22Rv1 (cell line): ENCODE results near the gene PCDHA6.
"Not testable (repeated sequence)": the region's sequence is repeated elsewhere in the genome, so short reads cannot be mapped to it uniquely, and the experiment has no call there.

ENCODE experiments used
- H3K27ac ChIP-seq: fragments of 450-650 bp; 2 replicates; pipeline ENCODE4 v1.5.1; 2017
- CTCF ChIP-seq: fragments of 450-650 bp; IDR thresholded peaks from 2 replicates; pipeline ENCODE4 v1.5.1; 2017; ENCODE audit warnings: mild to moderate bottlenecking
- ZFX ChIP-seq: fragments of 450-650 bp; IDR thresholded peaks from 2 replicates; pipeline ENCODE4 v1.6.1; 2017; ENCODE audit warnings: antibody characterized with exemption, borderline replicate concordance

PCDHA6 gene

DNA sequence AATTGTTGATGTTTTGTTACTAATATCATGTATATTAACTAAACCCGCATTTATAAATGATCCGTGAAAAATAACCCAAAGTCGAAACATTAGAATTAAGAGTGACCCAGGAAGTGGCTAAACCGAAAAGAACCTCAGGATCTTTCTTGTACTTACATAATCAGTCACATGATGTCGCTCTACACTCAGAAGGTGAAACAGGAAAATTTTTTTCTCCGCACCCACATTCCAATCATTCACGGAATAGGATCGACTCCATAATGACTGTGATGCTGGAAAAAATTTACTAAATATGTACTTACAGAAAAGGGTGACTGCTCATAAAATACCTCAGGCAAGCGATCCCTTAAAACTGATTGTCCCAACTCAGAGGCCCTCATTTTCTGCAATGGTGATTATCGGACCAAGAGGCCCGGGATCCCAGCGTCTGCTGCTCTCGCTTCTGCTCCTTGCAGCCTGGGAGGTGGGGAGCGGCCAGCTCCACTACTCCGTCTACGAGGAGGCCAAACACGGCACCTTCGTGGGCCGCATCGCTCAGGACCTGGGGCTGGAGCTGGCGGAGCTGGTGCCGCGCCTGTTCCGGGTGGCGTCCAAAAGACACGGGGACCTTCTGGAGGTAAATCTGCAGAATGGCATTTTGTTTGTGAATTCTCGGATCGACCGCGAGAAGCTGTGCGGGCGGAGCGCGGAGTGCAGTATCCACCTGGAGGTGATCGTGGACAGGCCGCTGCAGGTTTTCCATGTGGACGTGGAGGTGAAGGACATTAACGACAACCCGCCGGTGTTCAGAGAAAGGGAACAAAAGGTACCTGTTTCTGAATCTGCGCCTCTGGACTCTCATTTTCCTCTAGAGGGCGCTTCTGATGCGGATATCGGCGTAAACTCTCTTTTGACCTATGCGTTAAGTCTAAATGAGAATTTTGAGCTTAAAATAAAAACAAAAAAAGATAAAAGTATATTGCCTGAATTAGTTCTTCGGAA lies 47.6 kb downstream of the PCDHA6 start, which contains the start of gene PCDHA12:
Gene PCDHA12, plus strand, starts transcription at position 224 of the 981 bp plus-strand sequence. Its CDS starts 165 bp downstream, at position 389.
- H3K27ac ChIP-seq = no peak within 1 kb of the TSS
- TF ChIP-seq CTCF (peak; percentile 37), ZFX (no peak)

- H3K27ac ChIP-seq = not testable (repeated sequence)
These were observed 48.9 kb downstream of the PCDHA6 start for GRCh38 chr5:140876541-140877261.

DNA sequence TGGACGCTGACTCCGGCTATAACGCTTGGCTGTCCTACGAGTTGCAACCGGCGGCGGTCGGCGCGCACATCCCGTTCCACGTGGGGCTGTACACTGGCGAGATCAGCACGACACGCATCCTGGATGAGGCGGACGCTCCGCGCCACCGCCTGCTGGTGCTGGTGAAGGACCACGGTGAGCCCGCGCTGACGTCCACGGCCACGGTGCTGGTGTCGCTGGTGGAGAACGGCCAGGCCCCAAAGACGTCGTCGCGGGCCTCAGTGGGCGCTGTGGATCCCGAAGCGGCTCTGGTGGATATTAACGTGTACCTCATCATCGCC lies 49.5 kb downstream of the PCDHA6 start:
- no peak for TF ChIP-seq CTCF
- no peak for TF ChIP-seq ZFX
- H3K27ac ChIP-seq = no peak overlapping the region
